ENCODE data around the gene MGAT5.
A peak's percentile ranks its signal among the peaks of the same experiment; 100 is the strongest.

The MGAT5 gene

DNA sequence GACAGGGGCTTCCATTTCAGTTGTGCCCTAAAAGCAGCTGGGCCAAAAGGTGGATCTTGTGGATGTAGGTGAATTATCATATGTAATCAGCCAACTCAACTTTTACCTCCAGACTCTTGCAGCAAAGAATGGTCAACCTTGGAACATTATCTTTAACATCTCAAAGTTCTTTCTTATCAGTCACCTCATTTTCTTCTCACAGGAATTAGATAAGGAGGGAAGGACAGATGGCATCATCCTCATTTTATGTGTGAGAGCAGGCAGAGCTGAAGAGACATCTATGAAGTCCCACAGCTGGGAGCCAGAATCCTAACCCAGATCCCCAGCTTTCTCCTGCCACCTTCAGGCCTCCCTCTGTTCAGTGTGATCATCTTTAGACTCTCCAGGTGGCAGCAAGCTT, 182.1 kb downstream of the MGAT5 start:
- Mint-ChIP-seq H3K9me3 (no peaks in the 10 kb centered on the region), H3K4me3 (no peak overlapping the region), H3K27ac (no peak overlapping the region), H3K4me1 (ENCODE audit: low read depth in 2 of 2) (peaks cover 0 to 3% of the 10 kb centered on the region in 2 donors), H3K36me3 (ENCODE audit: insufficient read depth) (peaks cover 27% of the 10 kb centered on the region), H3K27me3 (no peaks in the 10 kb centered on the region)
- no peak for ATAC-seq (replicated peaks)
- no peak for DNase-seq

DNA sequence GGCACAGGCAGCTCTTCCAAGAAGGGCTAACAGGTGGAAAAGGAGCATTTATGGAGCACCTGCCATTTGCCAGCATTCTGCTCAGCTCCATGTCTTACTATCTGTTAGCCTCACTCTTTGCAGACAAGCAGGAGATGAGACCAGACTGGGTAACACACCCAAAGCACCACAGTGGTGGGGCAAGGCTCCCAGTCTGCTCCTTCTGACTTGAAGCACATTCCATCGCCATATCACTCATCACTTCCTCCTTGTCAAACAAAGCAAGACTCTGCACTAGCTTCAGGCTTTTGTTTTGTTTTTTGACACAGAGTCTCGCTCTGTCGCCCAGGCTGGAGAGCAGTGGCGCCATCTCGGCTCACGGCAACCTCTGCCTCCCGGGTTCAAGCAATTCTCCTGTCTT, 182.8 kb downstream of the MGAT5 start:
- no peaks in the 10 kb centered on the region for H3K27me3 Mint-ChIP-seq
- no peaks in the 10 kb centered on the region for H3K9me3 Mint-ChIP-seq
- H3K36me3 Mint-ChIP-seq (ENCODE audit: insufficient read depth) = peaks cover 29% of the 10 kb centered on the region
- H3K4me1 Mint-ChIP-seq (ENCODE audit: low read depth in 2 of 2) = peaks cover 0 to 3% of the 10 kb centered on the region in 2 donors
- H3K4me3 Mint-ChIP-seq = no peak overlapping the region
- peak overlapping the region in 1 of 2 donors; percentile 27 for H3K27ac Mint-ChIP-seq
- no peak for DNase-seq
- ATAC-seq (replicated peaks) = no peak

DNA sequence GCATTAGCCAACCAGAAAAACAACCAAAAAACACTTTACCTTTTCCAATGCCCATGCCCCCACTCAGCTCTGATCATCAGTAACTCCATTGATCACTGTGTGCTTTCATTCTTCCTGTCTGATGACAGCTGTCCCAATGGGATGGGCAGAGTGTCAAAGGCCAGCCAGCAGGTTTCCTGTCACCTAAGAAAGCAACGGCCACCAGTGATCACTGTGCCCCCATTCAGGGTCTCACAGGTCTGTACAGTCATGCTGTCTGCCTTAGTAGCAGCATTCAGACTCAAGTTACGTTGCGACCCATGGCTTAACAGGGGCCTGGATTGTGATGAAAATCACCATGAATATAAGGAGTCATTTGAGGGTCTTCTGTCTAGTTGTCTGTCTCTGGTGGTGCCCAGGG, 184.5 kb downstream of the MGAT5 start:
- Mint-ChIP-seq H3K27ac (peak overlapping the region; percentile 17 to 42), H3K4me3 (no peak overlapping the region), H3K9me3 (no peaks in the 10 kb centered on the region), H3K4me1 (ENCODE audit: low read depth in 2 of 2) (peaks cover 0 to 3% of the 10 kb centered on the region in 2 donors), H3K36me3 (ENCODE audit: insufficient read depth) (peaks cover 36% of the 10 kb centered on the region), H3K27me3 (no peaks in the 10 kb centered on the region)
- DNase-seq = no peak
- ATAC-seq (replicated peaks) = no peak

DNA sequence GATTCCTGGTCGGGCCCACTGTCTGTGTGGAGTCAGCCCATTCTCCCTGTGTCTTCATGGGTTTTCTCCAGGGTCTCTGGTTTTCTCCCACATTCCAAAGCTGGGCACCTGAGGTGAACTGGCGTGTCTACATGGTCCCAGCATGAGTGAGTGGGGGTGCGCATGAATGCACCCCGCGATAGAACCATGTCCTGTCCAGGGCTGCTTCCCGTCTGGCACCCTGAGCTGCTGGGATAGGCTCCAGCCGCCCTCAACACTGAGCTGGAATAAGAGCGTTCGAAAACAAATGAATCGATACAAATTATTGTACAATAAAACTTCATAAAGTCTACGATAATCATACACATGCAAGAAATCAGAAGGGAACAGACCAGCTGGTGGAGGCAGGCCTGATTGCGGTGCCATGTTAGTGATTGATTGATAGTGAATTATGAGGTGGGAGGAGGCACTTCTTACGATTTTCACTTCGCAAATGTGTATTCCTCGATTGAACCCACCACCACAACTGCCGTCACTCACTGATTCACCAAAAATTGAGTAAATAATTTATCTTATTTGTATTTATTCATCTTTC, 186.6 kb downstream of the MGAT5 start:
- Mint-ChIP-seq H3K4me3 (no peak overlapping the region), H3K36me3 (ENCODE audit: insufficient read depth) (peaks cover 26% of the 10 kb centered on the region), H3K27me3 (no peaks in the 10 kb centered on the region), H3K9me3 (no peaks in the 10 kb centered on the region), H3K4me1 (ENCODE audit: low read depth in 2 of 2) (peaks cover 0 to 2% of the 10 kb centered on the region in 2 donors), H3K27ac (no peak overlapping the region)
- ATAC-seq (replicated peaks) = no peak
- DNase-seq = no peak

DNA sequence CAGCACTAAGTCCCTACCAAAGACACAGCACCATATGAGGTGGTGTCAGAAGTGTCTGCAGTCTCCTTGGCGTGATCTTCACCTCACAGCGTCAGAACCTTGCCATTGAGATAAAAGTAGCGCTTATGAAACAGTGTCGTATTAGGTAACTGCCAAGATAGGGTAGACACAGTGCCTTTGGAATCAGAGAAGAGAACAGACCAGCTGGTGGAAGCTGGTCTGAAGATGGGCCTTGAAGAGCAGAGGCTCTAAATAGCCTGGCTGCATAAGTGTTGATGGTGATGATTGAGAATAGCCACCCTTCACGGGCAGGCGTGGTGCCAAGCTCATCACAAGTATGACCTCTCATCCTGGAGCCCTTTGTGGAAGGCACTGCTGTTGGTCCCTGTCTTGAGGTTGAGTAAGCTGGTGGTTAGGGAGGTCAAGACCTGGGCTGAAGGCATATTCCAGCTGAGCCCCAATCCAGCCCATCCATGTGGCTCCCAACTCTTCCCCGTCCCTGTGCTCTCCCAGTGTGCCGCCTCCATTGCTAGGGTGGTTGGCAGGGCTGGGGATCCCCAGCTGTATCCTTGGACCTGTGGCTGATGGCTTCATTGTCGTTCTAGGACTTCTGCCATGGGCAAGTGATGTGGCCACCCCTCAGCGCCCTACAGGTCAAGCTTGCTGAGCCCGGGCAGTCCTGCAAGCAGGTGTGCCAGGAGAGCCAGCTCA, 187.4 kb downstream of the MGAT5 start:
- ATAC-seq (replicated peaks) (no peak), DNase-seq (no peak)
- peaks cover 0 to 2% of the 10 kb centered on the region in 2 donors for H3K4me1 Mint-ChIP-seq (ENCODE audit: low read depth in 2 of 2)
- H3K9me3 Mint-ChIP-seq = no peaks in the 10 kb centered on the region
- H3K4me3 Mint-ChIP-seq = no peak overlapping the region
- H3K27ac Mint-ChIP-seq = peak overlapping the region in 1 of 2 donors; percentile 11
- H3K27me3 Mint-ChIP-seq = no peaks in the 10 kb centered on the region
- H3K36me3 Mint-ChIP-seq (ENCODE audit: insufficient read depth) = peaks cover 23% of the 10 kb centered on the region

DNA sequence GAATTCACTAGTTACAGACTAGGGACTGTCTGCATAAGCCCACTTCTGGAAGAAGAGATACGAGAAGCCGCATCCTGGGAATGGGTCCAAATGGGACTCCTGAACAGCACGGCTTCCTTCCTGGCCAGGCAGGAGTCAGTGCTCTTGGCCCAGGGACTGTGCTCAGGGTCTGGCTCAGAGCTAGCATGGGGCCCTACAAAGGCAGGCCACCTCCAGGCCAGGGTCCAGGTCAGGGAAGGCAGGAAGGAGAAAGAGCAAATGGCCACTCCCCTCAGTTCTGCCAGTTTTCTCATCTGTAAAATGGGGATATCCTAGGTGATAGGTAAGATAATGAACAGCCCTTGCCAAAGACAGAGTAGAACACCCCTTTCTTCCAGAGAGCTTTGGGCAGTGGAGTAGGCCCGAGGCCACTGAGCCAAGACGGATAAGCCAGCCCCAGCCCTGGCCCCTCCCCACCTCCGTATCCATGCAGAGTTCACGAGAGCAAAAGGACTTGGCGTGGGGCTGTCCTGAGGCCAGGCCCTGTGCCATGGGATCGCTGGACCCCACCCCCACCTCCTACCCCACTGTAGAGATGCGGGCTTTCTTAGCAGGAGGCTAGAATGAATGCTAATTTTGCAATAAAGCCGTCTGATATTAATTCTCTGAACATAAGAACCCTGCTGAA, 190.1 kb downstream of the MGAT5 start:
- Mint-ChIP-seq H3K36me3 (ENCODE audit: insufficient read depth) (peaks cover 17% of the 10 kb centered on the region), H3K27ac (no peak overlapping the region)

DNA sequence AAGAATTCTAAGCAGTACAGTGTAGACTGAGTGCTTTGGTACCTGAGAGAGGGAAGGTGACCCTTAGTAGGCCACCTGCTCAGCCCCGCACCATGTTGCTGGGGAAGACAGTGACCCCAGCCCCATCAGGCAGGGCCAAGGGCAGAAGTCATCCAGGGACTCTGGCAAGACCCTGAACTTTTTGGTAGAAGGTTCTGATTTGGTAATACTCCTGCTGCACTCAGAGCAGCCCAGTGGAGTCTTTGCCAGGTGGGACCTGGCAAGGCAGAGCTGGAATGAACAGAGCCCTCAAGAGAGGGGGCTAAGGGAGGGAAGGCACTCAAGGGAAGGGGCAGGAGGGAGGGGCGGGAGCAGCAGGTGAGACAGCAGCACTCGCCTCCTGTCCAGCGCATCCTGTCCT, 191.2 kb downstream of the MGAT5 start:
- Mint-ChIP-seq H3K36me3 (ENCODE audit: insufficient read depth) (peaks cover 18% of the 10 kb centered on the region), H3K4me3 (no peak overlapping the region), H3K4me1 (ENCODE audit: low read depth in 2 of 2) (no peaks in the 10 kb centered on the region), H3K27ac (peak overlapping the region in 1 of 2 donors; percentile 12), H3K27me3 (no peaks in the 10 kb centered on the region), H3K9me3 (no peaks in the 10 kb centered on the region)
- ATAC-seq (replicated peaks) = no peak
- no peak for DNase-seq

More for the DNA sequence above, 190.1 kb downstream of the MGAT5 start:
- Mint-ChIP-seq H3K9me3 (no peaks in the 10 kb centered on the region), H3K27me3 (no peaks in the 10 kb centered on the region), H3K4me3 (no peak overlapping the region), H3K4me1 (ENCODE audit: low read depth in 2 of 2) (no peaks in the 10 kb centered on the region)
- DNase-seq (no peak), ATAC-seq (replicated peaks) (no peak)

DNA sequence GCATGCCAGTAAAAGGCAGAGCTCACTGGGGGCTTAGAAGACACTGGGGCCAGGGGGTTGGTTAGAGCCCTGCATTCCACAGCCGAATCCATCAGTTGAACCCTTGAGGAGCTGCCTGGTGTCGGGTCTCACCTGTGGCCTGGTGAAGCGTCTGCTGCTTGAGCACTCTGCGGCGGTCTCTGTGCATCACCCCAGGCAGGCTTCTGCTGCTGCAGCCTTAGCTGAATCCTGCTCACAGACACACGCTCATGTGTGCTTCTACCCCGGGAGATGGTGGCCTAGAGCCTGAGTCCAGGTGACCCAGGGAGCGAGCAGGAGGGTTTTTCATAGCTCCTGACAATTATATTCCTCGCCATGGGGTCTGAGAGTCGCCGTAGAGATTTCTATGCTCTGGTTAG, 192.1 kb downstream of the MGAT5 start:
- no peak overlapping the region for H3K27ac Mint-ChIP-seq
- H3K27me3 Mint-ChIP-seq = no peaks in the 10 kb centered on the region
- no peak overlapping the region for H3K4me3 Mint-ChIP-seq
- no peaks in the 10 kb centered on the region for H3K9me3 Mint-ChIP-seq
- DNase-seq (no peak), ATAC-seq (replicated peaks) (no peak)
- peaks cover 0 to 1% of the 10 kb centered on the region in 2 donors for H3K4me1 Mint-ChIP-seq (ENCODE audit: low read depth in 2 of 2)
- peaks cover 21% of the 10 kb centered on the region for H3K36me3 Mint-ChIP-seq (ENCODE audit: insufficient read depth)

DNA sequence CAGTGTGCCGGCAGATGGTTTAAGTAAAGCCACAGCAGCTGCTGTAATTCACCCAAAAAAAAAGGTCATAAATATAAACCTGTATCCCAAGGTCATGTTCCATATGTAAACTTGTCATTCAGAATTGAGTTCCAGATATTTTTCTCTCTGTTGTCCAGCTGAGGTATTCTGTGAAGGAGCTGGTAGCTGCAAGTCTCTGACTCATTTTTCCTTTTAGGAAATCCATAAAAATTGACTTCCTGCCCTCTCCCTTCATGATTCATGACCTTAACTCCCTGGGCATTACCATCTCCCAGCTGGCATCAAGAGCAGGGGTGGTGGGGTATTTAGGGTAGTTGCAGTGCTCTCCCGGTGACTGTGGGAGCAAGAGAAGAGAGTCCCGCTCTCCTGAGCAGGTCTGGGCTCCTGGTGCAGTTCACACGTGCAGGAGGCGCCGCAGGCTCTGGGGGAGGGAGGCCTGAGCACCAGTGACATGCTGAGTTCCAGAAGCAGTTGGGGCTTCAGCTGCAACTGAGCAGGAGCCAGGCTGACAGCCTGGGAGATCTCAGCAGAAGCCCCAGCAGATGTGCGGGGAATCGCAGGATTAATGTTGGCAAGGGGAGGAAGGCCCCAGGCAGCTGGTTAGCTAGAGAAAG, 192.6 kb downstream of the MGAT5 start:
- Mint-ChIP-seq H3K4me1 (ENCODE audit: low read depth in 2 of 2) (peaks cover 2 to 4% of the 10 kb centered on the region in 2 donors), H3K27ac (peak overlapping the region; percentile 36 to 80), H3K4me3 (no peak overlapping the region), H3K36me3 (ENCODE audit: insufficient read depth) (peaks cover 22% of the 10 kb centered on the region), H3K27me3 (no peaks in the 10 kb centered on the region), H3K9me3 (no peaks in the 10 kb centered on the region)
- ATAC-seq (replicated peaks) = no peak
- no peak for DNase-seq

DNA sequence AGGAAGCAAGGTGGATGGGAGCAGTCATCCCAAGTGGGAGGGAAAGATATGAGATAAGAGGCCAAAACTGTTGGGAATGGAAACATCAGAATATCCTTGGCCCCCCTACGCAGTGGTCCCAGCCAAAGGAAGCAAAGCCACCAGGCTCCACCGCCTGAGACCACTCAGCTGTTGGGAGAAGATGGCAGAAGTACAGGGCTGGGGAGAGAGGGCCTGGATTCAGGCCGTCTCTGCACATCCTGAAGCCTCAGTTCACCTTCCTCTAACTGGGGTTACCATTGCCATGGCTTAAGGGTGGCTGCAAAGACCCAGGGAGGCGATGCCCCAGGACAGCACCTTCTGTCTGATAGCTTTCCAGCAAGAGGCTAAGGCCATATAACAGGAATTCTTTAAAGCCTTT, 193.8 kb downstream of the MGAT5 start:
- ATAC-seq (replicated peaks) (no peak), DNase-seq (no peak)
- H3K36me3 Mint-ChIP-seq (ENCODE audit: insufficient read depth) = peaks cover 19% of the 10 kb centered on the region
- no peaks in the 10 kb centered on the region for H3K9me3 Mint-ChIP-seq
- no peaks in the 10 kb centered on the region for H3K27me3 Mint-ChIP-seq
- H3K27ac Mint-ChIP-seq = no peak overlapping the region
- H3K4me3 Mint-ChIP-seq = no peak overlapping the region
- H3K4me1 Mint-ChIP-seq (ENCODE audit: low read depth in 2 of 2) = peaks cover 2 to 4% of the 10 kb centered on the region in 2 donors

DNA sequence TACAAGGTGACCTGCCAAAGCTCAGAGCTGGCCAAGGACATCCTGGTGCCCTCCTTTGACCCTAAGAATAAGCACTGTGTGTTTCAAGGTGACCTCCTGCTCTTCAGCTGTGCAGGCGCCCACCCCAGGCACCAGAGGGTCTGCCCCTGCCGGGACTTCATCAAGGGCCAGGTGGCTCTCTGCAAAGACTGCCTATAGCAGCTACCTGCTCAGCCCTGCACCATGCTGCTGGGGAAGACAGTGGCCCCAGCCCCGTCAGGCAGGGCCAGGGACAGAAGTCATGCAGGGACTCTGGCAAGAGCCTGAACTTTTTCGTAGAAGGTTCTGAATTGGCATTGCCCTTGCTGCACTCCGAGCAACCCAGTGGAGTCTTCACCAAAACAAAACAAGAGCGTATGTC, 194.8 kb downstream of the MGAT5 start:
- H3K9me3 Mint-ChIP-seq = no peaks in the 10 kb centered on the region
- no peaks in the 10 kb centered on the region for H3K27me3 Mint-ChIP-seq
- H3K36me3 Mint-ChIP-seq (ENCODE audit: insufficient read depth) = peaks cover 15% of the 10 kb centered on the region
- no peak overlapping the region for H3K4me3 Mint-ChIP-seq
- no peak overlapping the region for H3K27ac Mint-ChIP-seq
- DNase-seq = no peak
- H3K4me1 Mint-ChIP-seq (ENCODE audit: low read depth in 2 of 2) = peaks cover 2 to 4% of the 10 kb centered on the region in 2 donors
- ATAC-seq (replicated peaks) = no peak

DNA sequence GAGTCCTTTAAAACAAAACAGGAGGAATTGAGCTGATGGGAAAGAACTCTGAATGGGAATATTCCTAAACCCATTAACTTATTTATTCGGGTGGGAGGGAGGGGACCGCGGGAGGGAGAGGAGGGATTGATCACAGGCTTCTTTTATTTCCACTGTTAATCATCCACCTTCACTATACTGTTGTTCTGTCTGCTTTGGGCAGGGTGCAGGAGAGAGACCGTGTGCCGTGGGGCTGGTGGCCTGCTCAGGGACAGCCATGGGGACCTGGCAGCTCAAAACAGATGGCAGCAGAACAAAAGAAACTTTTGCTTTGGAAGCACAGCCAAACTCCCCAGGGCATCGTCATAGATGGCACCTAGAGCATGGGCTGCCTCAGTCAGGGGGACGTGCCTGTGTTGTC, 195.3 kb downstream of the MGAT5 start:
- ATAC-seq (replicated peaks) (no peak), DNase-seq (no peak)
- Mint-ChIP-seq H3K4me3 (no peak overlapping the region), H3K9me3 (no peaks in the 10 kb centered on the region), H3K27ac (no peak overlapping the region), H3K36me3 (ENCODE audit: insufficient read depth) (peaks cover 15% of the 10 kb centered on the region), H3K4me1 (ENCODE audit: low read depth in 2 of 2) (peaks cover 2 to 4% of the 10 kb centered on the region in 2 donors), H3K27me3 (no peaks in the 10 kb centered on the region)

DNA sequence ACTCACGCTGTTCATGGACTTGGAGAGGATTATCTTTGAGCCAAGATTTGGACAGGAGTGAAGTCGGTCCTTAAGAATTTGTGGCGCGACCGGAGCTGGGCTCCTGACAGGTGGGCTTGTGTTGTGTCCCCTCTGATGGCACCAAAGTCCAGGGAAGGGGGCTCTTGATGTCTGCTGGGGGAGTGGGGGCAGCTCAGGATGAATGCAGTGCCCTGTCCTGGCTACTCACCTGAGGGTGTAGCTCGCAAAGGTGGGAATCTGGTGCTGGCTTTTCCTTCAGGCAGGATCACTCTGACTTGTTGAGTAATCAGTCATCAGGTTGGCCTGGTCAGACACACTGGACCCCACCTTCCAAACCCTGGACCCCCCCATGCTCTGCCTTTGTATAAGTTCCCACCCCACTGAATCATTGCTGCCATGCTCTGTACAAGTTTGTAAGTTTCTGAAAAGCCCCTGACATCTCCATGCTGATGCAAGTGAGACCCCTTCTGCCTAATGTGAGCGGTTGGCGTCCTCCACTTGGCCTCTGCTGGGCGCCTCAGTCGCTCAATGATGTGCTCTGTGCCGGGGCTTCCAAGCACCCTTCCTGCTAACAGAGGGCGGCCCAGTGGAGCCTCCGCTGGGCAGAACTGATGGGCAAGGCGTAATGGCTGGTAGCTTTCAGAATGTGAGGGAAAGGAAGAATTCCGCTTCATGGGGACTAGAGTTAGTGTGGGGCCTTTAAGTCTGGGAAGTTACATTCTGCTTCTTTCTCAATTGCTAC, 196.1 kb downstream of the MGAT5 start:
- Mint-ChIP-seq H3K4me1 (ENCODE audit: low read depth in 2 of 2) (peaks cover 2 to 4% of the 10 kb centered on the region in 2 donors), H3K36me3 (ENCODE audit: insufficient read depth) (peaks cover 18% of the 10 kb centered on the region), H3K27ac (no peak overlapping the region), H3K27me3 (no peaks in the 10 kb centered on the region), H3K9me3 (no peaks in the 10 kb centered on the region), H3K4me3 (no peak overlapping the region)
- ATAC-seq (replicated peaks) (no peak), DNase-seq (no peak)

Measured in effector memory CD8-positive, alpha-beta T cell (primary cell).